Natural killer cell treated with Interleukin-12 subunit alpha and Interleukin-12 subunit beta and Interleukin-15 and Interleukin-18, amount 100 ng/mL, for 72 hours (primary cell): ENCODE results near the gene SDK1. TPM values are rescaled to one million over a fixed set of nuclear protein-coding genes. Genes with fewer than 3 reads are reported as not detected.
"Not testable (repeated sequence)": the region's sequence is repeated elsewhere in the genome, so short reads cannot be mapped to it uniquely, and the experiment has no call there.

Experiments
- ATAC-seq, 2 donors: fragments of 150-1000 bp; cut with Tn5 transposase in 1 of 2; sonication (Bioruptor Pico), chemical (Tn5 transposase) in 1 of 2; 2 replicates each; pipeline ENCODE4 v1.10.0; 2021
- DNase-seq: peaks from one replicate; pipeline ENCODE4 v3.0.0; 2022; ENCODE audit warnings: low spot score
- H3K27ac Mint-ChIP-seq, 2 donors: 1 replicate in 1 of 2; 2 replicates in 1 of 2; pipeline ENCODE4 v1.8.0; 2022; ENCODE audit warnings: mixed read lengths in 2 of 2, mild to moderate bottlenecking in 1 of 2, moderate library complexity in 1 of 2
- H3K27me3 Mint-ChIP-seq, 2 donors: 1 replicate in 1 of 2; 2 replicates in 1 of 2; pipeline ENCODE4 v1.8.0; 2022; ENCODE audit warnings: mixed read lengths in 2 of 2
- H3K36me3 Mint-ChIP-seq: one replicate; pipeline ENCODE4 v1.8.0; 2022; ENCODE audit warnings: mixed read lengths
- H3K4me1 Mint-ChIP-seq, 2 donors: 1 replicate in 1 of 2; 2 replicates in 1 of 2; pipeline ENCODE4 v1.8.0; 2022; ENCODE audit warnings: low read depth in 2 of 2, mixed read lengths in 2 of 2, mild to moderate bottlenecking in 1 of 2
- H3K4me3 Mint-ChIP-seq: one replicate; pipeline ENCODE4 v1.8.0; 2022; ENCODE audit warnings: mixed read lengths
- H3K9me3 Mint-ChIP-seq: 2 replicates; pipeline ENCODE4 v1.8.0; 2022; ENCODE audit warnings: mixed read lengths
- total RNA-seq, 2 donors: library from RNA; stranded (reverse); gene quantifications; one replicate each; pipeline ENCODE4 v1.2.3, GENCODE V29; 2022

The SDK1 gene
- total RNA-seq, 2 donors from 2014 or later = 0.20 to 0.40 TPM

GRCh38 chr7:4215176-4215720 is 914.2 kb downstream of the SDK1 start:
- ATAC-seq (no peak), DNase-seq (no peak)
- H3K9me3 Mint-ChIP-seq = no peaks in the 10 kb centered on the region
- H3K4me3 Mint-ChIP-seq = no peak overlapping the region
- H3K27ac Mint-ChIP-seq = no peak overlapping the region
- no peaks in the 10 kb centered on the region for H3K4me1 Mint-ChIP-seq
- no peaks in the 10 kb centered on the region for H3K36me3 Mint-ChIP-seq
- peaks cover 0 to 2% of the 10 kb centered on the region in 2 donors for H3K27me3 Mint-ChIP-seq

- Mint-ChIP-seq H3K4me3 (no peak overlapping the region), H3K9me3 (no peaks in the 10 kb centered on the region), H3K36me3 (no peaks in the 10 kb centered on the region), H3K27ac (no peak overlapping the region), H3K27me3 (peaks cover 0 to 2% of the 10 kb centered on the region in 2 donors), H3K4me1 (no peaks in the 10 kb centered on the region)
- DNase-seq (no peak), ATAC-seq (peak in 1 of 2 donors; percentile 22)
Observed at GRCh38 chr7:4216016-4216415, 915.0 kb downstream of the SDK1 start.

- ATAC-seq, H3K27me3 Mint-ChIP-seq, H3K9me3 Mint-ChIP-seq, H3K4me1 Mint-ChIP-seq, H3K4me3 Mint-ChIP-seq, DNase-seq, H3K27ac Mint-ChIP-seq, H3K36me3 Mint-ChIP-seq: not testable (repeated sequence)
Observed at GRCh38 chr7:4217126-4217660, 916.1 kb downstream of the SDK1 start.

- H3K36me3 Mint-ChIP-seq = no peaks in the 10 kb centered on the region
- no peak for DNase-seq
- H3K4me3 Mint-ChIP-seq = no peak overlapping the region
- H3K27ac Mint-ChIP-seq = no peak overlapping the region
- ATAC-seq = no peak
- no peaks in the 10 kb centered on the region for H3K4me1 Mint-ChIP-seq
- peaks cover 0 to 2% of the 10 kb centered on the region in 2 donors for H3K27me3 Mint-ChIP-seq
- H3K9me3 Mint-ChIP-seq = no peaks in the 10 kb centered on the region
Observed at GRCh38 chr7:4218481-4218880, 917.4 kb downstream of the SDK1 start.

GRCh38 chr7:4220011-4220410 is 919.0 kb downstream of the SDK1 start:
- peaks cover 0 to under 1% of the 10 kb centered on the region in 2 donors for H3K27me3 Mint-ChIP-seq
- H3K36me3 Mint-ChIP-seq = no peaks in the 10 kb centered on the region
- H3K27ac Mint-ChIP-seq = no peak overlapping the region
- H3K4me3 Mint-ChIP-seq = no peak overlapping the region
- no peaks in the 10 kb centered on the region for H3K9me3 Mint-ChIP-seq
- ATAC-seq (no peak), DNase-seq (no peak)
- no peaks in the 10 kb centered on the region for H3K4me1 Mint-ChIP-seq

- H3K27me3 Mint-ChIP-seq = no peaks in the 10 kb centered on the region
- no peaks in the 10 kb centered on the region for H3K4me1 Mint-ChIP-seq
- H3K36me3 Mint-ChIP-seq = no peaks in the 10 kb centered on the region
- no peak for DNase-seq
- H3K9me3 Mint-ChIP-seq = no peaks in the 10 kb centered on the region
- H3K27ac Mint-ChIP-seq = no peak overlapping the region
- no peak overlapping the region for H3K4me3 Mint-ChIP-seq
- ATAC-seq = peak in 1 of 2 donors; percentile 30
Observed at GRCh38 chr7:4221043-4221442, 920.0 kb downstream of the SDK1 start.

GRCh38 chr7:4222676-4223075 is 921.6 kb downstream of the SDK1 start:
- ATAC-seq = no peak

GRCh38 chr7:4225361-4225771 is 924.3 kb downstream of the SDK1 start:
- Mint-ChIP-seq H3K9me3 (no peaks in the 10 kb centered on the region), H3K4me1 (no peaks in the 10 kb centered on the region), H3K36me3 (no peaks in the 10 kb centered on the region), H3K27me3 (peaks cover 4 to 7% of the 10 kb centered on the region in 2 donors), H3K27ac (no peak overlapping the region), H3K4me3 (no peak overlapping the region)
- DNase-seq (no peak), ATAC-seq (no peak)

More at GRCh38 chr7:4222676-4223075, 921.6 kb downstream of the SDK1 start:
- H3K27me3 Mint-ChIP-seq = no peaks in the 10 kb centered on the region
- no peaks in the 10 kb centered on the region for H3K36me3 Mint-ChIP-seq
- H3K27ac Mint-ChIP-seq = no peak overlapping the region
- H3K4me3 Mint-ChIP-seq = no peak overlapping the region
- H3K4me1 Mint-ChIP-seq = no peaks in the 10 kb centered on the region
- no peak for DNase-seq
- H3K9me3 Mint-ChIP-seq = no peaks in the 10 kb centered on the region

GRCh38 chr7:4225881-4226523 is 925.0 kb downstream of the SDK1 start:
- Mint-ChIP-seq H3K27ac (no peak overlapping the region), H3K27me3 (peaks cover 6 to 11% of the 10 kb centered on the region in 2 donors), H3K4me1 (no peaks in the 10 kb centered on the region), H3K36me3 (no peaks in the 10 kb centered on the region), H3K9me3 (no peaks in the 10 kb centered on the region), H3K4me3 (no peak overlapping the region)
- DNase-seq (no peak), ATAC-seq (no peak)

- no peak overlapping the region for H3K4me3 Mint-ChIP-seq
- H3K27me3 Mint-ChIP-seq = peaks cover 6 to 11% of the 10 kb centered on the region in 2 donors
- H3K9me3 Mint-ChIP-seq = no peaks in the 10 kb centered on the region
- no peaks in the 10 kb centered on the region for H3K4me1 Mint-ChIP-seq
- no peak for ATAC-seq
- DNase-seq = no peak
- H3K36me3 Mint-ChIP-seq = no peaks in the 10 kb centered on the region
- no peak overlapping the region for H3K27ac Mint-ChIP-seq
Observed at GRCh38 chr7:4226524-4226882, 925.5 kb downstream of the SDK1 start.

GRCh38 chr7:4227105-4228010 is 926.3 kb downstream of the SDK1 start:
- no peaks in the 10 kb centered on the region for H3K36me3 Mint-ChIP-seq
- no peaks in the 10 kb centered on the region for H3K4me1 Mint-ChIP-seq
- no peak overlapping the region for H3K27ac Mint-ChIP-seq
- no peaks in the 10 kb centered on the region for H3K9me3 Mint-ChIP-seq
- no peak overlapping the region for H3K4me3 Mint-ChIP-seq
- ATAC-seq (no peak), DNase-seq (no peak)
- peaks cover 6 to 11% of the 10 kb centered on the region in 2 donors for H3K27me3 Mint-ChIP-seq

GRCh38 chr7:4230352-4230751 is 929.3 kb downstream of the SDK1 start:
- DNase-seq = no peak
- no peak for ATAC-seq
- peaks cover 6 to 11% of the 10 kb centered on the region in 2 donors for H3K27me3 Mint-ChIP-seq
- H3K36me3 Mint-ChIP-seq = no peaks in the 10 kb centered on the region
- H3K4me3 Mint-ChIP-seq = no peak overlapping the region
- H3K27ac Mint-ChIP-seq = no peak overlapping the region
- H3K9me3 Mint-ChIP-seq = no peaks in the 10 kb centered on the region
- H3K4me1 Mint-ChIP-seq = no peaks in the 10 kb centered on the region

GRCh38 chr7:4233146-4233545 is 932.1 kb downstream of the SDK1 start:
- Mint-ChIP-seq H3K27me3 (peaks cover 6 to 11% of the 10 kb centered on the region in 2 donors), H3K4me3 (no peak overlapping the region), H3K36me3 (no peaks in the 10 kb centered on the region), H3K9me3 (no peaks in the 10 kb centered on the region), H3K27ac (no peak overlapping the region), H3K4me1 (no peaks in the 10 kb centered on the region)
- no peak for DNase-seq
- ATAC-seq = no peak
